HG03520 (cell line): ENCODE results near the gene CLASP2.
"Not testable (repeated sequence)": the region's sequence is repeated elsewhere in the genome, so short reads cannot be mapped to it uniquely, and the experiment has no call there.

ENCODE experiments used
- ATAC-seq: cut with Tn5 transposase; IDR thresholded peaks from one replicate; pipeline ENCODE4 v1.9.1; 2021; ENCODE audit warnings: mild to moderate bottlenecking, moderate library complexity; ENCODE audit not compliant: unreplicated experiment

The CLASP2 gene

GRCh38 chr3:33690341-33690740 is 27.7 kb downstream of the CLASP2 start:
- no peak for ATAC-seq

GRCh38 chr3:33687406-33688010 is 30.5 kb downstream of the CLASP2 start:
- no peak for ATAC-seq

- no peak for ATAC-seq
Observed at GRCh38 chr3:33682770-33683169, 35.3 kb downstream of the CLASP2 start.

GRCh38 chr3:33681667-33682066 is 36.4 kb downstream of the CLASP2 start:
- ATAC-seq: no peak

GRCh38 chr3:33678073-33678472 is 40.0 kb downstream of the CLASP2 start:
- ATAC-seq: no peak

GRCh38 chr3:33673436-33673835 is 44.6 kb downstream of the CLASP2 start:
- not testable (repeated sequence) for ATAC-seq

- ATAC-seq: no peak
Observed at GRCh38 chr3:33668618-33669017, 49.4 kb downstream of the CLASP2 start.

- no peak for ATAC-seq
Observed at GRCh38 chr3:33665294-33665693, 52.8 kb downstream of the CLASP2 start.

- ATAC-seq: no peak
Observed at GRCh38 chr3:33664195-33664594, 53.9 kb downstream of the CLASP2 start.

- ATAC-seq: no peak
Observed at GRCh38 chr3:33663042-33663441, 55.0 kb downstream of the CLASP2 start.

GRCh38 chr3:33659856-33660434 is 58.1 kb downstream of the CLASP2 start:
- no peak for ATAC-seq

GRCh38 chr3:33658991-33659848 is 58.8 kb downstream of the CLASP2 start:
- ATAC-seq: peak; percentile 88

- no peak for ATAC-seq
Observed at GRCh38 chr3:33658621-33658990, 59.4 kb downstream of the CLASP2 start.

GRCh38 chr3:33658039-33658438 is 60.0 kb downstream of the CLASP2 start:
- no peak for ATAC-seq

- ATAC-seq: no peak
Observed at GRCh38 chr3:33652736-33653135, 65.3 kb downstream of the CLASP2 start.

GRCh38 chr3:33651101-33651500 is 67.0 kb downstream of the CLASP2 start:
- not testable (repeated sequence) for ATAC-seq

GRCh38 chr3:33650495-33650894 is 67.6 kb downstream of the CLASP2 start:
- no peak for ATAC-seq

GRCh38 chr3:33648793-33649192 is 69.3 kb downstream of the CLASP2 start:
- ATAC-seq: no peak

GRCh38 chr3:33646406-33646805 is 71.6 kb downstream of the CLASP2 start:
- ATAC-seq: no peak

- ATAC-seq: no peak
Observed at GRCh38 chr3:33645060-33645647, 72.9 kb downstream of the CLASP2 start.

GRCh38 chr3:33644582-33644981 is 73.5 kb downstream of the CLASP2 start:
- ATAC-seq: no peak

GRCh38 chr3:33642806-33643205 is 75.2 kb downstream of the CLASP2 start:
- no peak for ATAC-seq
